ENCODE measurements around the gene CNOT4. TPM values are rescaled to one million over a fixed set of nuclear protein-coding genes. Genes with fewer than 3 reads are reported as not detected.
"Not testable (repeated sequence)": the region's sequence is repeated elsewhere in the genome, so short reads cannot be mapped to it uniquely, and the experiment has no call there.

CNOT4 gene
- total RNA-seq, 2 donors from 2014 or later: 25.6 to 32.9 TPM

- no peak overlapping the region for H3K27ac Mint-ChIP-seq
- H3K4me1 Mint-ChIP-seq (ENCODE audit: low read depth in 2 of 2): peaks cover 0 to 6% of the 10 kb centered on the region in 2 donors
- H3K9me3 Mint-ChIP-seq: no peaks in the 10 kb centered on the region
- ATAC-seq (no peak), DNase-seq (ENCODE audit: low spot score) (no peak)
- peaks cover 6% of the 10 kb centered on the region for H3K36me3 Mint-ChIP-seq
- H3K27me3 Mint-ChIP-seq: no peaks in the 10 kb centered on the region
- no peak overlapping the region for H3K4me3 Mint-ChIP-seq
Measured at GRCh38 chr7:135368416-135369186, 141.3 kb downstream of the CNOT4 start.

GRCh38 chr7:135366843-135367508 is 142.9 kb downstream of the CNOT4 start:
- no peak for DNase-seq (ENCODE audit: low spot score)
- Mint-ChIP-seq H3K27ac (no peak overlapping the region), H3K27me3 (no peaks in the 10 kb centered on the region), H3K9me3 (no peaks in the 10 kb centered on the region), H3K36me3 (peaks cover 21% of the 10 kb centered on the region), H3K4me3 (no peak overlapping the region), H3K4me1 (ENCODE audit: low read depth in 2 of 2) (peaks cover 0 to 6% of the 10 kb centered on the region in 2 donors)
- ATAC-seq: no peak

GRCh38 chr7:135365721-135366120 is 144.2 kb downstream of the CNOT4 start:
- Mint-ChIP-seq H3K4me1 (ENCODE audit: low read depth in 2 of 2) (peaks cover 0 to 6% of the 10 kb centered on the region in 2 donors), H3K27me3 (no peaks in the 10 kb centered on the region), H3K27ac (peak overlapping the region in 1 of 2 donors; percentile 48), H3K9me3 (no peaks in the 10 kb centered on the region), H3K4me3 (no peak overlapping the region), H3K36me3 (peaks cover 21% of the 10 kb centered on the region)
- ATAC-seq (no peak), DNase-seq (ENCODE audit: low spot score) (no peak)

DNA sequence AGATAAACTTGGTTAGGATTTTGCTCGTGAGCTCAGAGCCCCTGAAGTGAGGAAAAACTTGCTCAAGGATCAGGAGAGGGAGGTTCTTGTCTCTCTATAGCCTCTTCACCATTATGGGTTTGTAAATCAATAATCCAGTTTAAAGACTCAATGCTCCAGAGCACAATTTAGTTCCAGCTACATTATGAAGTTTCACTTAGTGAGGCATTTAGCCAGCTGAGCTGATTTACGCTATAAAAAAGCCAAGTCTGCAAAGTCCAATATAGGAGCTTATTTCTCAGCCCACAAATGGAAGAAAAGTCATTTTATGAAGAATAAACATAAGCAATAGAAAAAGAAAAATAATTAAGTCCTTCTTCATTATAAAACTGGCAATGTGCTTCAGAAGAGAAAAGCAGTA is 145.7 kb downstream of the CNOT4 start:
- Mint-ChIP-seq H3K27me3 (no peaks in the 10 kb centered on the region), H3K36me3 (peaks cover 16% of the 10 kb centered on the region), H3K4me1 (ENCODE audit: low read depth in 2 of 2) (peaks cover 0 to 3% of the 10 kb centered on the region in 2 donors), H3K4me3 (no peak overlapping the region), H3K9me3 (no peaks in the 10 kb centered on the region), H3K27ac (no peak overlapping the region)
- ATAC-seq (no peak), DNase-seq (ENCODE audit: low spot score) (no peak)

DNA sequence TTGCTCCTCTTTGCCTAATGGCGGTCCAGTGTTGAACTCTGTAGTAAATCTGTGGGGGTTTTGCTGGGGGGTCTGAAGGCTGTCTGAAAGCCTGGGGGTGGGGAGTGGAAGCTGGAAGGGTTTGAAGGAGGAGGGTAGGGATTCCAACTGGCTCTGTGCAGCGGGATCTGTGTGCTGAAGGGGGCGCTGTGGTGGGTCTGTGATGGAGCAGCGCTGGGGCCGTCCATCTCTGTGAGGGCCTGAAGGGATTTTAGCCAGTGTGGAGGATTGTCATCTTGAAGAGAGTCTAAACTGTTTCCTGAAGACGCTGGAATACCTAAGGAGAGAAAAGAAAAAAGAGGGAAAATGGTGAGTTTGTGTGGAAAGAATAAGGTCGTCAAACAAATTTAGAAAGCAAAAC is 147.0 kb downstream of the CNOT4 start:
- Mint-ChIP-seq H3K4me1 (ENCODE audit: low read depth in 2 of 2) (peaks cover 0 to 3% of the 10 kb centered on the region in 2 donors), H3K27me3 (no peaks in the 10 kb centered on the region), H3K9me3 (no peaks in the 10 kb centered on the region), H3K4me3 (no peak overlapping the region), H3K27ac (no peak overlapping the region), H3K36me3 (peaks cover 16% of the 10 kb centered on the region)
- ATAC-seq (no peak), DNase-seq (ENCODE audit: low spot score) (no peak)

- Mint-ChIP-seq H3K4me1 (ENCODE audit: low read depth in 2 of 2) (peaks cover 0 to 3% of the 10 kb centered on the region in 2 donors), H3K4me3 (no peak overlapping the region), H3K9me3 (no peaks in the 10 kb centered on the region), H3K36me3 (peaks cover 16% of the 10 kb centered on the region), H3K27ac (no peak overlapping the region), H3K27me3 (no peaks in the 10 kb centered on the region)
- DNase-seq (ENCODE audit: low spot score) (no peak), ATAC-seq (no peak)
Measured at GRCh38 chr7:135361788-135362187, 148.1 kb downstream of the CNOT4 start.

GRCh38 chr7:135359615-135360014 is 150.3 kb downstream of the CNOT4 start:
- no peaks in the 10 kb centered on the region for H3K9me3 Mint-ChIP-seq

GRCh38 chr7:135355377-135356048 is 154.4 kb downstream of the CNOT4 start:
- peaks cover 3% of the 10 kb centered on the region for H3K9me3 Mint-ChIP-seq
- H3K4me1 Mint-ChIP-seq (ENCODE audit: low read depth in 2 of 2): peaks cover 0 to 2% of the 10 kb centered on the region in 2 donors
- DNase-seq (ENCODE audit: low spot score): no peak
- no peak for ATAC-seq
- no peak overlapping the region for H3K4me3 Mint-ChIP-seq
- H3K27me3 Mint-ChIP-seq: peaks cover 0 to 7% of the 10 kb centered on the region in 2 donors
- no peaks in the 10 kb centered on the region for H3K36me3 Mint-ChIP-seq
- no peak overlapping the region for H3K27ac Mint-ChIP-seq

More at GRCh38 chr7:135359615-135360014, 150.3 kb downstream of the CNOT4 start:
- no peak overlapping the region for H3K4me3 Mint-ChIP-seq
- peaks cover 16% of the 10 kb centered on the region for H3K36me3 Mint-ChIP-seq
- no peak overlapping the region for H3K27ac Mint-ChIP-seq
- H3K4me1 Mint-ChIP-seq (ENCODE audit: low read depth in 2 of 2): no peaks in the 10 kb centered on the region
- ATAC-seq (no peak), DNase-seq (ENCODE audit: low spot score) (no peak)
- H3K27me3 Mint-ChIP-seq: peaks cover 0 to 3% of the 10 kb centered on the region in 2 donors

GRCh38 chr7:135353832-135354231 is 156.1 kb downstream of the CNOT4 start:
- DNase-seq (ENCODE audit: low spot score): no peak
- Mint-ChIP-seq H3K4me1 (ENCODE audit: low read depth in 2 of 2) (peaks cover 0 to 2% of the 10 kb centered on the region in 2 donors), H3K27me3 (peaks cover 0 to 7% of the 10 kb centered on the region in 2 donors), H3K4me3 (no peak overlapping the region), H3K27ac (no peak overlapping the region), H3K9me3 (peaks cover 3% of the 10 kb centered on the region), H3K36me3 (no peaks in the 10 kb centered on the region)
- ATAC-seq: no peak

- H3K36me3 Mint-ChIP-seq: no peaks in the 10 kb centered on the region
- H3K27ac Mint-ChIP-seq: no peak overlapping the region
- H3K27me3 Mint-ChIP-seq: peaks cover 0 to 7% of the 10 kb centered on the region in 2 donors
- H3K9me3 Mint-ChIP-seq: peaks cover 3% of the 10 kb centered on the region
- peaks cover 0 to 2% of the 10 kb centered on the region in 2 donors for H3K4me1 Mint-ChIP-seq (ENCODE audit: low read depth in 2 of 2)
- ATAC-seq: no peak
- no peak for DNase-seq (ENCODE audit: low spot score)
- H3K4me3 Mint-ChIP-seq: no peak overlapping the region
Measured at GRCh38 chr7:135352285-135352684, 157.6 kb downstream of the CNOT4 start.

GRCh38 chr7:135351070-135351469 is 158.8 kb downstream of the CNOT4 start:
- ATAC-seq; DNase-seq (ENCODE audit: low spot score); H3K9me3 Mint-ChIP-seq; H3K27me3 Mint-ChIP-seq; H3K4me3 Mint-ChIP-seq; H3K36me3 Mint-ChIP-seq; H3K27ac Mint-ChIP-seq; H3K4me1 Mint-ChIP-seq (ENCODE audit: low read depth in 2 of 2): not testable (repeated sequence)

GRCh38 chr7:135349746-135350145 is 160.2 kb downstream of the CNOT4 start:
- no peak overlapping the region for H3K4me3 Mint-ChIP-seq
- DNase-seq (ENCODE audit: low spot score): no peak
- no peak for ATAC-seq
- peaks cover 0 to 4% of the 10 kb centered on the region in 2 donors for H3K27me3 Mint-ChIP-seq
- peaks cover 0 to 2% of the 10 kb centered on the region in 2 donors for H3K4me1 Mint-ChIP-seq (ENCODE audit: low read depth in 2 of 2)
- H3K27ac Mint-ChIP-seq: no peak overlapping the region
- H3K9me3 Mint-ChIP-seq: peaks cover 3% of the 10 kb centered on the region
- no peaks in the 10 kb centered on the region for H3K36me3 Mint-ChIP-seq

DNA sequence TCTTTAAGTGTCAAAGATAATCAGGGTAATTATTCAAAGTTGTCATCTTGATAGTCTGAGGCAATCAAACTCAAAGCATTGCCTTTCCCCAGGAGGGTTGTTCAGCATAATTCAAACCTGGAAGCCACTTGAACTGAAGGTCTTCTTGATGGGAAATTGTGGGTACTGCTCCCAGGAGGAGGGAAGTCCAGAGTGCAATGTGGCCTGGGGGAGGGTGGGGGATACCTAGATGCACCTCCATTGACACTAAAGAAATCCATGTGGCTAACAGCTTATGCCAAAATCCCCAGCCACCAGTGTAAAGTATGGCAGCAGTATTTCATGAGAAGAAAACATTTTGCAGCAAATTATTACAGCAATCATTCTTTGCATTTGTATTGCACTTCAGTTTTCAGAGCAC is 161.4 kb downstream of the CNOT4 start:
- Mint-ChIP-seq H3K27me3 (peaks cover 3 to 8% of the 10 kb centered on the region in 2 donors), H3K36me3 (no peaks in the 10 kb centered on the region), H3K27ac (no peak overlapping the region), H3K4me1 (ENCODE audit: low read depth in 2 of 2) (no peaks in the 10 kb centered on the region), H3K9me3 (no peaks in the 10 kb centered on the region), H3K4me3 (no peak overlapping the region)
- DNase-seq (ENCODE audit: low spot score) (no peak), ATAC-seq (no peak)

- Mint-ChIP-seq H3K27ac (no peak overlapping the region), H3K4me1 (ENCODE audit: low read depth in 2 of 2) (no peaks in the 10 kb centered on the region), H3K36me3 (no peaks in the 10 kb centered on the region), H3K9me3 (no peaks in the 10 kb centered on the region), H3K27me3 (peaks cover 3 to 8% of the 10 kb centered on the region in 2 donors), H3K4me3 (no peak overlapping the region)
- DNase-seq (ENCODE audit: low spot score) (no peak), ATAC-seq (no peak)
Measured at GRCh38 chr7:135343361-135343760, 166.5 kb downstream of the CNOT4 start.

Measured in natural killer cell treated with Interleukin-12 subunit alpha and Interleukin-12 subunit beta and Interleukin-15 and Interleukin-18, amount 100 ng/mL, for 72 hours (primary cell).